HG02623 (cell line): ENCODE data around the gene SMOC1.

Source experiments
- ATAC-seq: cut with Tn5 transposase; IDR thresholded peaks from one replicate; pipeline ENCODE4 v1.9.1; 2021; ENCODE audit warnings: moderate library complexity; ENCODE audit not compliant: unreplicated experiment

Gene SMOC1

GRCh38 chr14:69879175-69880043, at the start of gene SMOC1:
SMOC1 (plus strand) TSS chr14:69879416; CDS start chr14:69879679, 263 bp downstream.
- ATAC-seq = no peak

GRCh38 chr14:69838881-69839416, 40.3 kb upstream of the SMOC1 start:
- no peak for ATAC-seq

GRCh38 chr14:69839661-69840060, 39.6 kb upstream of the SMOC1 start:
- no peak for ATAC-seq

- no peak for ATAC-seq
These were observed 37.6 kb upstream of the SMOC1 start for GRCh38 chr14:69841656-69842055.

- ATAC-seq = no peak
These were observed 36.4 kb upstream of the SMOC1 start for GRCh38 chr14:69842686-69843420.

GRCh38 chr14:69844171-69844570, 35.0 kb upstream of the SMOC1 start:
- no peak for ATAC-seq

GRCh38 chr14:69845050-69845581, 34.1 kb upstream of the SMOC1 start:
- no peak for ATAC-seq

GRCh38 chr14:69845787-69846186, 33.4 kb upstream of the SMOC1 start:
- no peak for ATAC-seq

- ATAC-seq = no peak
These were observed 31.1 kb upstream of the SMOC1 start for GRCh38 chr14:69848156-69848555.

GRCh38 chr14:69848903-69849391, 30.3 kb upstream of the SMOC1 start:
- no peak for ATAC-seq

GRCh38 chr14:69850086-69850735, 29.0 kb upstream of the SMOC1 start:
- no peak for ATAC-seq

GRCh38 chr14:69850736-69851112, 28.5 kb upstream of the SMOC1 start:
- no peak for ATAC-seq

GRCh38 chr14:69852531-69853321, 26.5 kb upstream of the SMOC1 start:
- no peak for ATAC-seq

- no peak for ATAC-seq
These were observed 25.4 kb upstream of the SMOC1 start for GRCh38 chr14:69853774-69854173.

GRCh38 chr14:69854598-69854997, 24.6 kb upstream of the SMOC1 start:
- no peak for ATAC-seq

- no peak for ATAC-seq
These were observed 23.9 kb upstream of the SMOC1 start for GRCh38 chr14:69855180-69855832.

GRCh38 chr14:69858801-69859200, 20.4 kb upstream of the SMOC1 start:
- no peak for ATAC-seq

- ATAC-seq = no peak
These were observed 19.6 kb upstream of the SMOC1 start for GRCh38 chr14:69859591-69859990.

GRCh38 chr14:69860221-69860620, 19.0 kb upstream of the SMOC1 start:
- no peak for ATAC-seq
